ENCODE results near the gene RAD51AP1.
"Not testable (repeated sequence)": the region's sequence is repeated elsewhere in the genome, so short reads cannot be mapped to it uniquely, and the experiment has no call there.

The RAD51AP1 gene

GRCh38 chr12:4506430-4506829, 32.3 kb upstream of the RAD51AP1 start:
- Histone ChIP-seq H3K9me3 (ENCODE audit: insufficient read depth, low read depth, low read length) (no peaks in the 10 kb centered on the region), H4K20me1 (ENCODE audit: insufficient read depth, low read length, poor library complexity, severe bottlenecking) (peaks cover 17% of the 10 kb centered on the region), H3F3A (ENCODE audit: low read depth) (peaks cover 3% of the 10 kb centered on the region; the same call in 1 of the 2 replicates), H3K36me3 (ENCODE audit: insufficient read depth, low read length) (peaks cover 26% of the 10 kb centered on the region), H3K4me2 (ENCODE audit: low read depth, low read length, poor library complexity, severe bottlenecking) (peak overlapping the region; percentile 9), H3K4me3 (ENCODE audit: low read length, poor library complexity, severe bottlenecking) (no peak overlapping the region), H3K9me2 (replicated peaks; ENCODE audit: low read depth, low read length) (no peaks in the 10 kb centered on the region), H3K79me2 (ENCODE audit: insufficient read depth, low read length) (no peaks in the 10 kb centered on the region), H2AFZ (ENCODE audit: low read length) (no peak overlapping the region), H3K4me1 (ENCODE audit: insufficient read depth, low read length, poor library complexity, severe bottlenecking) (peaks cover 20% of the 10 kb centered on the region), H3K9ac (ENCODE audit: low read depth, low read length, poor library complexity, severe bottlenecking) (no peak overlapping the region), H3K27me3 (ENCODE audit: insufficient read depth, low read length, poor library complexity, severe bottlenecking) (no peaks in the 10 kb centered on the region)
- TF ChIP-seq EZH2phosphoT487 (IDR thresholded peaks at IDR 0.05; ENCODE audit: borderline replicate concordance) (no peak), CTCF (conservative IDR thresholded peaks at IDR 0.05; ENCODE audit: low read length) (no peak)

- H2AFZ ChIP-seq (ENCODE audit: low read length), result no peak overlapping the region
- H3K4me2 ChIP-seq (ENCODE audit: low read depth, low read length, poor library complexity, severe bottlenecking), result peak overlapping the region; percentile 9
- H3K36me3 ChIP-seq (ENCODE audit: insufficient read depth, low read length), result peaks cover 26% of the 10 kb centered on the region
- peaks cover 17% of the 10 kb centered on the region for H4K20me1 ChIP-seq (ENCODE audit: insufficient read depth, low read length, poor library complexity, severe bottlenecking)
- H3K4me1 ChIP-seq (ENCODE audit: insufficient read depth, low read length, poor library complexity, severe bottlenecking), result peaks cover 20% of the 10 kb centered on the region
- no peaks in the 10 kb centered on the region for H3K79me2 ChIP-seq (ENCODE audit: insufficient read depth, low read length)
- no peak overlapping the region for H3K4me3 ChIP-seq (ENCODE audit: low read length, poor library complexity, severe bottlenecking)
- H3K27me3 ChIP-seq (ENCODE audit: insufficient read depth, low read length, poor library complexity, severe bottlenecking), result no peaks in the 10 kb centered on the region
- H3K9me3 ChIP-seq (ENCODE audit: insufficient read depth, low read depth, low read length), result no peaks in the 10 kb centered on the region
- H3K9ac ChIP-seq (ENCODE audit: low read depth, low read length, poor library complexity, severe bottlenecking), result no peak overlapping the region
- TF ChIP-seq EZH2phosphoT487 (IDR thresholded peaks at IDR 0.05; ENCODE audit: borderline replicate concordance) (no peak), CTCF (conservative IDR thresholded peaks at IDR 0.05; ENCODE audit: low read length) (no peak)
- H3F3A ChIP-seq (ENCODE audit: low read depth), result peaks cover 3% of the 10 kb centered on the region; the same call in 1 of the 2 replicates
- H3K9me2 ChIP-seq (replicated peaks; ENCODE audit: low read depth, low read length), result no peaks in the 10 kb centered on the region
These were observed 31.8 kb upstream of the RAD51AP1 start for GRCh38 chr12:4506870-4507269.

GRCh38 chr12:4508503-4508902, 30.2 kb upstream of the RAD51AP1 start:
- peaks cover 20% of the 10 kb centered on the region for H3K4me1 ChIP-seq (ENCODE audit: insufficient read depth, low read length, poor library complexity, severe bottlenecking)
- H3K4me3 ChIP-seq (ENCODE audit: low read length, poor library complexity, severe bottlenecking); H3K9ac ChIP-seq (ENCODE audit: low read depth, low read length, poor library complexity, severe bottlenecking): not testable (repeated sequence)

GRCh38 chr12:4509269-4509668, 29.4 kb upstream of the RAD51AP1 start:
- H3K4me2 ChIP-seq (ENCODE audit: low read depth, low read length, poor library complexity, severe bottlenecking); H2AFZ ChIP-seq (ENCODE audit: low read length); H3K36me3 ChIP-seq (ENCODE audit: insufficient read depth, low read length); H3F3A ChIP-seq (ENCODE audit: low read depth); H3K79me2 ChIP-seq (ENCODE audit: insufficient read depth, low read length); H3K27me3 ChIP-seq (ENCODE audit: insufficient read depth, low read length, poor library complexity, severe bottlenecking); H3K9ac ChIP-seq (ENCODE audit: low read depth, low read length, poor library complexity, severe bottlenecking); H3K9me2 ChIP-seq (replicated peaks; ENCODE audit: low read depth, low read length); H3K4me3 ChIP-seq (ENCODE audit: low read length, poor library complexity, severe bottlenecking); H3K9me3 ChIP-seq (ENCODE audit: insufficient read depth, low read depth, low read length): not testable (repeated sequence)
- H4K20me1 ChIP-seq (ENCODE audit: insufficient read depth, low read length, poor library complexity, severe bottlenecking), result peaks cover 17% of the 10 kb centered on the region
- peaks cover 20% of the 10 kb centered on the region for H3K4me1 ChIP-seq (ENCODE audit: insufficient read depth, low read length, poor library complexity, severe bottlenecking)

More at GRCh38 chr12:4508503-4508902, 30.2 kb upstream of the RAD51AP1 start:
- not testable (repeated sequence) for H3K79me2 ChIP-seq (ENCODE audit: insufficient read depth, low read length); H2AFZ ChIP-seq (ENCODE audit: low read length); H3K9me3 ChIP-seq (ENCODE audit: insufficient read depth, low read depth, low read length); H3K9me2 ChIP-seq (replicated peaks; ENCODE audit: low read depth, low read length); H3K4me2 ChIP-seq (ENCODE audit: low read depth, low read length, poor library complexity, severe bottlenecking); H3K27me3 ChIP-seq (ENCODE audit: insufficient read depth, low read length, poor library complexity, severe bottlenecking); H3F3A ChIP-seq (ENCODE audit: low read depth)
- Histone ChIP-seq H3K36me3 (ENCODE audit: insufficient read depth, low read length) (peaks cover 16% of the 10 kb centered on the region), H4K20me1 (ENCODE audit: insufficient read depth, low read length, poor library complexity, severe bottlenecking) (peaks cover 17% of the 10 kb centered on the region)
